Tibial nerve (tissue), 4 donors: ENCODE data around the gene FSCN2. TPM values are rescaled to one million over a fixed set of nuclear protein-coding genes. Genes with fewer than 3 reads are reported as not detected.

ENCODE experiments used
- DNase-seq, 2 donors: peaks; one replicate each; pipeline ENCODE4 v3.0.0-alpha.2; 2019; ENCODE audit warnings: low spot score in 2 of 2
- H3K27ac ChIP-seq, 4 donors: fragments of 200-600 bp; sonication (generic) in 3 of 4; one replicate each; pipeline ENCODE4 v1.5.1; 2017 to 2019; ENCODE audit warnings: mild to moderate bottlenecking in 1 of 4
- H3K27me3 ChIP-seq, 2 donors: fragments of 200-600 bp; sonication (generic) in 1 of 2; one replicate each; pipeline versions ENCODE4 v1.5.1 to v1.6.0; 2017 to 2019
- H3K36me3 ChIP-seq, 3 donors: fragments of 200-600 bp; sonication (generic); one replicate each; pipeline ENCODE4 v1.5.1; 2018 to 2019
- H3K4me1 ChIP-seq, 4 donors: fragments of 200-600 bp; sonication (generic) in 3 of 4; one replicate each; pipeline ENCODE4 v1.5.1; 2017 to 2019
- H3K4me3 ChIP-seq, 4 donors: fragments of 200-600 bp; sonication (generic) in 3 of 4; one replicate each; pipeline ENCODE4 v1.5.1; 2017 to 2019; ENCODE audit warnings: mild to moderate bottlenecking in 1 of 4, moderate library complexity in 1 of 4
- H3K9me3 ChIP-seq, 4 donors: fragments of 200-600 bp; sonication (generic) in 3 of 4; one replicate each; pipeline ENCODE4 v1.5.1; 2017 to 2019
- CTCF ChIP-seq, 5 experiments: fragments of 200-600 bp in 3 of 5; fragments of 450-650 bp in 2 of 5; sonication (generic) in 3 of 5; IDR thresholded peaks; one replicate each; pipeline ENCODE4 v1.5.1; 2016 to 2019; ENCODE audit warnings: antibody characterized with exemption in 5 of 5, mild to moderate bottlenecking in 3 of 5, moderate library complexity in 2 of 5
- EP300 ChIP-seq, 2 donors: sonication (generic); formaldehyde crosslinking; IDR thresholded peaks; one replicate each; pipeline ENCODE4 v1.6.1; 2017; ENCODE audit warnings: antibody characterized with exemption in 2 of 2, mild to moderate bottlenecking in 1 of 2
- POLR2A ChIP-seq, 2 donors: fragments of 450-650 bp; IDR thresholded peaks; one replicate each; pipeline ENCODE4 v1.6.1; 2017; ENCODE audit warnings: antibody characterized with exemption in 2 of 2, mild to moderate bottlenecking in 2 of 2, moderate library complexity in 2 of 2
- WGBS, 2 donors: methylation state at CpG; one replicate each; pipeline ENCODE4 v1.1.5; 2018; 5-methylcytosine and 5-hydroxymethylcytosine counted together
- total RNA-seq, 4 donors: library from RNA; depleted of rRNA; stranded (reverse); fragments of >200 nt; gene quantifications; one replicate each; pipeline ENCODE4 v1.1.0, GENCODE V29; 2016

FSCN2 gene
- total RNA-seq, 4 donors from 2014 or later = 0.42 to 4.4 (median 3.7) TPM

- Histone ChIP-seq H3K27ac (no peak overlapping the region), H3K27me3 (peaks cover 0 to 66% of the 10 kb centered on the region in 2 donors), H3K4me1 (peaks cover 0 to 24% (median 6%) of the 10 kb centered on the region in 4 donors), H3K4me3 (no peak overlapping the region), H3K9me3 (no peaks in the 10 kb centered on the region), H3K36me3 (no peaks in the 10 kb centered on the region)
- no peak for DNase-seq
- TF ChIP-seq CTCF (IDR thresholded peaks at IDR 0.05) (no peak), POLR2A (IDR thresholded peaks at IDR 0.05) (no peak), EP300 (IDR thresholded peaks at IDR 0.05) (no peak)
- WGBS, 2 donors = 78 to 80% methylated on average over 4 to 9 of the region's 18 CpGs
Measured at GRCh38 chr17:81524039-81524864, 3.9 kb upstream of the FSCN2 start.

GRCh38 chr17:81524865-81525159 is 3.4 kb upstream of the FSCN2 start:
- no peaks in the 10 kb centered on the region for H3K9me3 ChIP-seq
- 81 to 87% methylated on average over 7 to 8 of the region's 8 CpGs for WGBS, 2 donors
- TF ChIP-seq CTCF (IDR thresholded peaks at IDR 0.05) (no peak), EP300 (IDR thresholded peaks at IDR 0.05) (no peak), POLR2A (IDR thresholded peaks at IDR 0.05) (no peak)
- no peak overlapping the region for H3K4me3 ChIP-seq
- H3K4me1 ChIP-seq = peaks cover 0 to 19% (median under 1%) of the 10 kb centered on the region in 4 donors
- no peak for DNase-seq
- peaks cover 0 to 66% of the 10 kb centered on the region in 2 donors for H3K27me3 ChIP-seq
- H3K27ac ChIP-seq = no peak overlapping the region
- H3K36me3 ChIP-seq = no peaks in the 10 kb centered on the region

- Histone ChIP-seq H3K9me3 (no peaks in the 10 kb centered on the region), H3K4me1 (peaks cover 0 to 18% (median 0%) of the 10 kb centered on the region in 4 donors), H3K27me3 (peaks cover 0 to 66% of the 10 kb centered on the region in 2 donors), H3K4me3 (no peak overlapping the region), H3K36me3 (no peaks in the 10 kb centered on the region), H3K27ac (no peak overlapping the region)
- DNase-seq = no peak
- TF ChIP-seq POLR2A (IDR thresholded peaks at IDR 0.05) (no peak), CTCF (IDR thresholded peaks at IDR 0.05) (no peak), EP300 (IDR thresholded peaks at IDR 0.05) (no peak)
- WGBS, 2 donors = 82 to 92% methylated on average over 18 to 20 of the region's 21 CpGs
Measured at GRCh38 chr17:81526662-81527571, 1.3 kb upstream of the FSCN2 start.

- Histone ChIP-seq H3K27ac (no peak overlapping the region), H3K4me3 (no peak overlapping the region), H3K27me3 (peaks cover 0 to 58% of the 10 kb centered on the region in 2 donors), H3K9me3 (no peaks in the 10 kb centered on the region), H3K4me1 (peaks cover 0 to 14% (median 0%) of the 10 kb centered on the region in 4 donors), H3K36me3 (no peaks in the 10 kb centered on the region)
- no peak for DNase-seq
- no peak for TF ChIP-seq EP300 (IDR thresholded peaks at IDR 0.05)
- no peak for TF ChIP-seq POLR2A (IDR thresholded peaks at IDR 0.05)
- no peak for TF ChIP-seq CTCF (IDR thresholded peaks at IDR 0.05)
- WGBS, 2 donors = 57 to 66% methylated on average over 14 to 17 of the region's 20 CpGs
Measured at GRCh38 chr17:81528384-81528650, 140 bp downstream of the FSCN2 start.
